ENCODE measurements around the gene ZCCHC7. TPM values are rescaled to one million over a fixed set of nuclear protein-coding genes. Genes with fewer than 3 reads are reported as not detected.

The ZCCHC7 gene
- total RNA-seq, 3 donors from 2014 or later (not counting 1 experiment from before 2014, with no cell fraction given): 42.4 to 43.2 (median 42.8) TPM

GRCh38 chr9:37220971-37221370, 100.6 kb downstream of the ZCCHC7 start:
- Histone ChIP-seq H3K4me1 (ENCODE audit: control insufficient read depth, insufficient read depth, low read length) (no peaks in the 10 kb centered on the region), H3K27me3 (ENCODE audit: control insufficient read depth, insufficient read depth, low read length) (no peaks in the 10 kb centered on the region), H3K9me3 (ENCODE audit: control insufficient read depth, insufficient read depth, low read length) (no peaks in the 10 kb centered on the region), H3K27ac (ENCODE audit: low read length) (no peak overlapping the region), H3K36me3 (ENCODE audit: control insufficient read depth, insufficient read depth, low read length) (no peaks in the 10 kb centered on the region), H3K4me3 (ENCODE audit: low read length) (no peak overlapping the region)
- Mint-ChIP-seq H3K9me3 (no peaks in the 10 kb centered on the region), H3K27ac (peak overlapping the region in 1 of 2 donors; percentile 14), H3K27me3 (ENCODE audit: low read depth in 2 of 2) (no peaks in the 10 kb centered on the region), H3K4me3 (no peak overlapping the region), H3K36me3 (no peaks in the 10 kb centered on the region), H3K4me1 (peaks cover 0 to 26% of the 10 kb centered on the region in 2 donors)
- WGBS (ENCODE audit: insufficient coverage): 94% methylated on average over 4 of the region's 4 CpGs
- DNase-seq: no peak
- no peak for ATAC-seq
- TF ChIP-seq, protein P1, sequence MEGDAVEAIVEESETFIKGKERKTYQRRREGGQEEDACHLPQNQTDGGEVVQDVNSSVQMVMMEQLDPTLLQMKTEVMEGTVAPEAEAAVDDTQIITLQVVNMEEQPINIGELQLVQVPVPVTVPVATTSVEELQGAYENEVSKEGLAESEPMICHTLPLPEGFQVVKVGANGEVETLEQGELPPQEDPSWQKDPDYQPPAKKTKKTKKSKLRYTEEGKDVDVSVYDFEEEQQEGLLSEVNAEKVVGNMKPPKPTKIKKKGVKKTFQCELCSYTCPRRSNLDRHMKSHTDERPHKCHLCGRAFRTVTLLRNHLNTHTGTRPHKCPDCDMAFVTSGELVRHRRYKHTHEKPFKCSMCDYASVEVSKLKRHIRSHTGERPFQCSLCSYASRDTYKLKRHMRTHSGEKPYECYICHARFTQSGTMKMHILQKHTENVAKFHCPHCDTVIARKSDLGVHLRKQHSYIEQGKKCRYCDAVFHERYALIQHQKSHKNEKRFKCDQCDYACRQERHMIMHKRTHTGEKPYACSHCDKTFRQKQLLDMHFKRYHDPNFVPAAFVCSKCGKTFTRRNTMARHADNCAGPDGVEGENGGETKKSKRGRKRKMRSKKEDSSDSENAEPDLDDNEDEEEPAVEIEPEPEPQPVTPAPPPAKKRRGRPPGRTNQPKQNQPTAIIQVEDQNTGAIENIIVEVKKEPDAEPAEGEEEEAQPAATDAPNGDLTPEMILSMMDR (IDR thresholded peaks at IDR 0.05): no peak
- intact Hi-C loops (cut with micrococcal nuclease): loop anchor here (5.0 kb wide), 1 partner anchor 41 kb away; no protein-coding TSS in a partner anchor

DNA sequence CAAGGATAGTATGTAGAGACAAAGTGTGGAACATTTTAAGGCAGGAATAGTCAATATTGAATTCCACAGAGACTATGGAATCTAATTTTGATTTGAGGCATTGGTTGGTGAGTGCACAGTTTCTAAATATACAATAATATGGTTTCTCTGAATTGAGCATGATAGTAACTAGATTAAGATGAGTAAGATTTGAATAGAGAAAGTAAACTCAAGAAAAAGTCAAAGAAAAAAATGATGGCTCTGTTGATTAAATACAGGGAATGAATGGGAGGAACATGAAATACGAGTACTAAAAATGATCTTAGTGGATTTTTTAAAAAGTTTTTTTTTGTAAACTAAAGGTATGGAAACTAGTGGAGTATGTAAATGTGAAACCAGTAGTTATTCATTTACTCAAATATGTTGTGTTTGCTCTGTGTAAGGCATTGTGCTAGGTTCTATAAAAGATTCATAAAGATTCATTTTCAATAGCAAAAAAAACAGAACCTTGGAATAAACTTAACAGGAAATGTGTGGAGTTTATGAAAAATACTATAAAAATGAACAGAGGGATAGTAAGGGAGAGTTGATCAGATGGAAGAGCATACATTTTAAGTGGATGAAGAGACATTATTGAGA, 101.2 kb downstream of the ZCCHC7 start:
- H3K36me3 ChIP-seq (ENCODE audit: control insufficient read depth, insufficient read depth, low read length): no peaks in the 10 kb centered on the region
- TF ChIP-seq, protein P1 (IDR thresholded peaks at IDR 0.05): no peak
- no peak for DNase-seq
- H3K9me3 ChIP-seq (ENCODE audit: control insufficient read depth, insufficient read depth, low read length): no peaks in the 10 kb centered on the region
- peaks cover 0 to 26% of the 10 kb centered on the region in 2 donors for H3K4me1 Mint-ChIP-seq
- H3K36me3 Mint-ChIP-seq: no peaks in the 10 kb centered on the region
- no peak overlapping the region for H3K27ac ChIP-seq (ENCODE audit: low read length)
- H3K27me3 Mint-ChIP-seq (ENCODE audit: low read depth in 2 of 2): no peaks in the 10 kb centered on the region
- no peak for ATAC-seq
- no peaks in the 10 kb centered on the region for H3K27me3 ChIP-seq (ENCODE audit: control insufficient read depth, insufficient read depth, low read length)
- no peaks in the 10 kb centered on the region for H3K9me3 Mint-ChIP-seq
- 100% methylated on average over 1 of the region's 1 CpG for WGBS (ENCODE audit: insufficient coverage)
- intact Hi-C loops (cut with micrococcal nuclease): loop anchor here (5.0 kb wide), 1 partner anchor 41 kb away; no protein-coding TSS in a partner anchor
- no peaks in the 10 kb centered on the region for H3K4me1 ChIP-seq (ENCODE audit: control insufficient read depth, insufficient read depth, low read length)
- peak overlapping the region in 1 of 2 donors; percentile 14 for H3K27ac Mint-ChIP-seq
- H3K4me3 Mint-ChIP-seq: no peak overlapping the region
- H3K4me3 ChIP-seq (ENCODE audit: low read length): no peak overlapping the region

- 100% methylated on average over 1 of the region's 1 CpG for WGBS (ENCODE audit: insufficient coverage)
- no peak overlapping the region for H3K4me3 Mint-ChIP-seq
- no peaks in the 10 kb centered on the region for H3K4me1 ChIP-seq (ENCODE audit: control insufficient read depth, insufficient read depth, low read length)
- intact Hi-C loops (cut with micrococcal nuclease): no loop called here
- no peaks in the 10 kb centered on the region for H3K27me3 Mint-ChIP-seq (ENCODE audit: low read depth in 2 of 2)
- no peak overlapping the region for H3K4me3 ChIP-seq (ENCODE audit: low read length)
- ATAC-seq: no peak
- H3K27ac ChIP-seq (ENCODE audit: low read length): no peak overlapping the region
- H3K27ac Mint-ChIP-seq: no peak overlapping the region
- TF ChIP-seq, protein P1 (IDR thresholded peaks at IDR 0.05): no peak
- H3K9me3 ChIP-seq (ENCODE audit: control insufficient read depth, insufficient read depth, low read length): no peaks in the 10 kb centered on the region
- peaks cover 2% of the 10 kb centered on the region for H3K36me3 ChIP-seq (ENCODE audit: control insufficient read depth, insufficient read depth, low read length)
- peaks cover 19 to 27% of the 10 kb centered on the region in 2 donors for H3K4me1 Mint-ChIP-seq
- DNase-seq: no peak
- no peaks in the 10 kb centered on the region for H3K36me3 Mint-ChIP-seq
- H3K27me3 ChIP-seq (ENCODE audit: control insufficient read depth, insufficient read depth, low read length): no peaks in the 10 kb centered on the region
- H3K9me3 Mint-ChIP-seq: no peaks in the 10 kb centered on the region
Measured at GRCh38 chr9:37229455-37229854, 109.1 kb downstream of the ZCCHC7 start.
